Neural cell (in vitro differentiated cells): ENCODE measurements around the gene PROK2. TPM values are rescaled to one million over a fixed set of nuclear protein-coding genes. Genes with fewer than 3 reads are reported as not detected.

ENCODE experiments used
- H2AFZ ChIP-seq: fragments of 200-600, 300-800 bp; sonication (generic), shearing (Covaris generic); 2 replicates; pipeline ENCODE4 v1.6.0; 2014; ENCODE audit warnings: low read depth, mild to moderate bottlenecking, antibody characterized with exemption, low read length, moderate library complexity
- H3F3A ChIP-seq: fragments of 200-600 bp; shearing (Covaris generic); 2 replicates; pipeline ENCODE4 v1.6.1; 2016; ENCODE audit warnings: mild to moderate bottlenecking, moderate library complexity, mixed read lengths, antibody characterized with exemption, low read length; ENCODE audit not compliant: insufficient read depth, poor library complexity, severe bottlenecking
- H3K27ac ChIP-seq: fragments of 200-600, 300-800 bp; sonication (generic), shearing (Covaris generic); 2 replicates; pipeline ENCODE4 v1.5.1; 2014; ENCODE audit warnings: mild to moderate bottlenecking, low read length, moderate library complexity
- H3K27me3 ChIP-seq: fragments of 300-800, 200-600 bp; sonication (generic), shearing (Covaris generic); 2 replicates; pipeline ENCODE4 v1.6.0; 2014; ENCODE audit warnings: mild to moderate bottlenecking, low read depth, low read length, moderate library complexity; ENCODE audit not compliant: insufficient read depth
- H3K36me3 ChIP-seq: fragments of 300-800, 200-600 bp; sonication (generic), shearing (Covaris generic); 2 replicates; pipeline ENCODE4 v1.5.1; 2014; ENCODE audit warnings: mild to moderate bottlenecking, antibody characterized with exemption, low read length, moderate library complexity; ENCODE audit not compliant: insufficient read depth
- H3K4me2 ChIP-seq: fragments of 300-800, 200-600 bp; sonication (generic), shearing (Covaris generic); 2 replicates; pipeline ENCODE4 v1.6.0; 2014; ENCODE audit warnings: mild to moderate bottlenecking, low read length
- H3K4me3 ChIP-seq: fragments of 300-800, 200-600 bp; sonication (generic), shearing (Covaris generic); 2 replicates; pipeline ENCODE4 v1.5.1; 2014; ENCODE audit warnings: mild to moderate bottlenecking, low read length, moderate library complexity
- H3K79me2 ChIP-seq: fragments of 200-600 bp; shearing (Covaris generic); replicated peaks from 2 replicates; pipeline ENCODE4 v1.6.0; 2014; ENCODE audit warnings: mild to moderate bottlenecking, low read length, moderate library complexity; ENCODE audit not compliant: insufficient read depth
- H3K9ac ChIP-seq: fragments of 300-800, 200-600 bp; sonication (generic), shearing (Covaris generic); 2 replicates; pipeline ENCODE4 v1.6.1; 2016; ENCODE audit warnings: mild to moderate bottlenecking, low read length, mixed read lengths
- H3K9me2 ChIP-seq: fragments of 200-600 bp; shearing (Covaris generic); 2 replicates; pipeline ENCODE4 v1.6.1; 2016; ENCODE audit warnings: mild to moderate bottlenecking, low read length, mixed read lengths; ENCODE audit not compliant: insufficient read depth
- H3K9me3 ChIP-seq: fragments of 200-600, 300-800 bp; sonication (generic), shearing (Covaris generic); 2 replicates; pipeline ENCODE4 v1.6.1; 2016; ENCODE audit warnings: mild to moderate bottlenecking, mixed run types, low read length, moderate library complexity, mixed read lengths
- H4K20me1 ChIP-seq: fragments of 200-600 bp; shearing (Covaris generic); 2 replicates; pipeline ENCODE4 v1.6.1; 2016; ENCODE audit warnings: mild to moderate bottlenecking, mixed run types; ENCODE audit not compliant: insufficient read depth
- CTCF ChIP-seq: fragments of 450-650 bp; IDR thresholded peaks from 2 replicates; pipeline ENCODE4 v1.5.1; 2014; ENCODE audit warnings: antibody characterized with exemption, mild to moderate bottlenecking, moderate library complexity; ENCODE audit not compliant: poor library complexity, severe bottlenecking
- EP300 ChIP-seq: fragments of 450-650 bp; conservative IDR thresholded peaks from 2 replicates; pipeline ENCODE4 v1.6.1; 2014; ENCODE audit warnings: antibody characterized with exemption, mild to moderate bottlenecking, moderate library complexity; ENCODE audit not compliant: poor library complexity, severe bottlenecking
- EZH2 ChIP-seq: fragments of 200-600, 300-800 bp; shearing (Covaris generic), sonication (generic); IDR thresholded peaks from 2 replicates; pipeline ENCODE4 v1.6.1; 2014; ENCODE audit warnings: antibody characterized with exemption, low read length, borderline replicate concordance, mild to moderate bottlenecking; ENCODE audit not compliant: insufficient read depth, poor library complexity, severe bottlenecking
- MXI1 ChIP-seq: fragments of 450-650 bp; conservative IDR thresholded peaks from 2 replicates; pipeline ENCODE4 v1.6.1; 2014; ENCODE audit warnings: antibody characterized with exemption, mild to moderate bottlenecking; ENCODE audit not compliant: poor library complexity, severe bottlenecking
- POLR2AphosphoS5 ChIP-seq: IDR thresholded peaks from 2 replicates; pipeline ENCODE4 v1.6.1; 2012
- RAD21 ChIP-seq: fragments of 450-650 bp; conservative IDR thresholded peaks from 2 replicates; pipeline ENCODE4 v1.6.1; 2014; ENCODE audit warnings: antibody characterized with exemption, mild to moderate bottlenecking, moderate library complexity
- SMC3 ChIP-seq: fragments of 450-650 bp; conservative IDR thresholded peaks from 2 replicates; pipeline ENCODE4 v1.6.1; 2014; ENCODE audit warnings: antibody characterized with exemption, mild to moderate bottlenecking, moderate library complexity; ENCODE audit not compliant: poor library complexity
- TAF1 ChIP-seq: IDR thresholded peaks from 2 replicates; pipeline ENCODE4 v1.6.1; 2012; ENCODE audit warnings: low read depth
- polyA plus RNA-seq: library from polyadenylated mRNA; depleted of rRNA; stranded (reverse); fragments of >200 nt; gene quantifications from 2 replicates; pipeline ENCODE4 v1.2.3, GENCODE V29; 2014
- TF ChIP-seq, protein P1 (sequence below): IDR thresholded peaks from 2 replicates; pipeline ENCODE4 v1.6.1; 2012; ENCODE audit warnings: borderline replicate concordance

The PROK2 gene
- polyA plus RNA-seq, 1 donor from 2014 or later: 0.30 TPM

DNA sequence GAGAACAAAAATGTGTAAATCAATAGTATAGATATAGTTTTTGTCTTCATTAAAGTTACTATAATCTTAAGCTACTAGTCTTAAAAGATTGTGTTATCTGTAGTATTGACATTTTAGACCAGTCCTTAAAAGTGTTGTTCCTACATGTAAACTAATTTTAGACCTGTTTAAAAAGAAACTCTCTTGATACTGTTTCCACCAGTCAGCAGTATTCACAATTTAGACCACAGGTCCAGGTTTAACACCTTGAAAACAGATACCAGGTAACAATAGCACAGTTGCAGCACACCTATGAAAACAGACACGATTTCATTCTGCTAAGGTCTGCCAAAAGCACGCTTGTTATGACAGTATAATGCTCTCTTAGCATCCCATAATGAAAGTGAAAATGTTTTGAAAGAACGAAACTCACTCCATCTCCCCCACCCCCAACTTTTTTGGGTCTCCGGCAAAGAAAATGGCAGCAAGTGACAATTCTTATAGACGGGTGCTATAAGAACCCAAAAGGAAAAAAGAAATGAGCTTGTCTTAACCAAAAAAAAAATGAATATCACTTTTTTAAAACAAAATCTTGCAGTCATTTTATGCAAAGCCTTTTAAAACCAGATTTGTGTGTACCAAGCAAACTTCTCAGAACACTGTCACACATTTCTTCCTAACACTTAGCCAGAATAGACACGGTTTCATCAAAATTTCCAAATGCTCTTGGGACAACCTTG, 61.3 kb downstream of the PROK2 start:
- no peaks in the 10 kb centered on the region for H3F3A ChIP-seq
- peaks cover 7% of the 10 kb centered on the region for H3K79me2 ChIP-seq
- no peaks in the 10 kb centered on the region for H3K9me2 ChIP-seq
- H3K27ac ChIP-seq: no peak overlapping the region
- peak overlapping the region; percentile 89 for H3K4me3 ChIP-seq
- H3K4me2 ChIP-seq: peak overlapping the region; percentile 84
- H3K27me3 ChIP-seq: peaks cover 4% of the 10 kb centered on the region
- TF ChIP-seq EZH2 (no peak), MXI1 (no peak), CTCF (no peak), POLR2AphosphoS5 (no peak), TAF1 (no peak), EP300 (no peak), SMC3 (no peak), RAD21 (no peak)
- TF ChIP-seq, protein P1, sequence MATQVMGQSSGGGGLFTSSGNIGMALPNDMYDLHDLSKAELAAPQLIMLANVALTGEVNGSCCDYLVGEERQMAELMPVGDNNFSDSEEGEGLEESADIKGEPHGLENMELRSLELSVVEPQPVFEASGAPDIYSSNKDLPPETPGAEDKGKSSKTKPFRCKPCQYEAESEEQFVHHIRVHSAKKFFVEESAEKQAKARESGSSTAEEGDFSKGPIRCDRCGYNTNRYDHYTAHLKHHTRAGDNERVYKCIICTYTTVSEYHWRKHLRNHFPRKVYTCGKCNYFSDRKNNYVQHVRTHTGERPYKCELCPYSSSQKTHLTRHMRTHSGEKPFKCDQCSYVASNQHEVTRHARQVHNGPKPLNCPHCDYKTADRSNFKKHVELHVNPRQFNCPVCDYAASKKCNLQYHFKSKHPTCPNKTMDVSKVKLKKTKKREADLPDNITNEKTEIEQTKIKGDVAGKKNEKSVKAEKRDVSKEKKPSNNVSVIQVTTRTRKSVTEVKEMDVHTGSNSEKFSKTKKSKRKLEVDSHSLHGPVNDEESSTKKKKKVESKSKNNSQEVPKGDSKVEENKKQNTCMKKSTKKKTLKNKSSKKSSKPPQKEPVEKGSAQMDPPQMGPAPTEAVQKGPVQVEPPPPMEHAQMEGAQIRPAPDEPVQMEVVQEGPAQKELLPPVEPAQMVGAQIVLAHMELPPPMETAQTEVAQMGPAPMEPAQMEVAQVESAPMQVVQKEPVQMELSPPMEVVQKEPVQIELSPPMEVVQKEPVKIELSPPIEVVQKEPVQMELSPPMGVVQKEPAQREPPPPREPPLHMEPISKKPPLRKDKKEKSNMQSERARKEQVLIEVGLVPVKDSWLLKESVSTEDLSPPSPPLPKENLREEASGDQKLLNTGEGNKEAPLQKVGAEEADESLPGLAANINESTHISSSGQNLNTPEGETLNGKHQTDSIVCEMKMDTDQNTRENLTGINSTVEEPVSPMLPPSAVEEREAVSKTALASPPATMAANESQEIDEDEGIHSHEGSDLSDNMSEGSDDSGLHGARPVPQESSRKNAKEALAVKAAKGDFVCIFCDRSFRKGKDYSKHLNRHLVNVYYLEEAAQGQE: no peak
- H2AFZ ChIP-seq: no peak overlapping the region
- H3K9me3 ChIP-seq: no peaks in the 10 kb centered on the region
- H3K9ac ChIP-seq: peak overlapping the region; percentile 69
- no peaks in the 10 kb centered on the region for H4K20me1 ChIP-seq
- H3K36me3 ChIP-seq: no peaks in the 10 kb centered on the region

DNA sequence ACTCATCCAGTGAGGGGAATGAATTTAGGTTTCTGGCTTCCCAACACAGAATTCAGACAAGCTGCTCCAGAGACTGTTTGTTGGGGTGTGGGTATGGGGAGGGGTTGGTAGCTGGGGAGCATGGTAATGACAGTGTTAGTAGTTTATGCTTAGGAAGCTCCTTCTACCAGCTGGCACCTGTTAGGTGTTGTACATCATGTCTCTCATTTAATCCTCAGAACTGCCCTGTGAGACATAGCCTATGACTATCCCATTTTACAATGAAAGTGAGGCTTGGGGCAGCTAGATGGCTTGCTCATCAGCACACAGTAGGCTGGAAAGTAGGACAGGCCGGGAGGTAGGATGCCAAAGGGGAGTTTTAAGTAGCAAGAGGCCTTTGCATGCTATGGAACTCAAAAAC, 62.3 kb downstream of the PROK2 start:
- Histone ChIP-seq H3K9me2 (no peaks in the 10 kb centered on the region), H2AFZ (no peak overlapping the region), H3K79me2 (peaks cover 7% of the 10 kb centered on the region), H3F3A (no peaks in the 10 kb centered on the region), H3K9me3 (no peaks in the 10 kb centered on the region), H3K9ac (no peak overlapping the region), H3K27me3 (peaks cover 4% of the 10 kb centered on the region), H4K20me1 (no peaks in the 10 kb centered on the region), H3K36me3 (no peaks in the 10 kb centered on the region), H3K4me3 (no peak overlapping the region), H3K4me2 (no peak overlapping the region), H3K27ac (no peak overlapping the region)
- TF ChIP-seq TAF1 (no peak), SMC3 (no peak), MXI1 (no peak), RAD21 (no peak), EZH2 (no peak), EP300 (no peak), CTCF (no peak), POLR2AphosphoS5 (no peak)
- TF ChIP-seq, protein P1: no peak
